CD4-positive, alpha-beta T cell treated with Interleukin-17A for 4 hours (primary cell): ENCODE data around the gene CEP85L.

Source experiments
- DNase-seq: peaks from one replicate; pipeline ENCODE4 v3.0.0-alpha.2; 2020; ENCODE audit warnings: mixed read lengths

The CEP85L gene

DNA sequence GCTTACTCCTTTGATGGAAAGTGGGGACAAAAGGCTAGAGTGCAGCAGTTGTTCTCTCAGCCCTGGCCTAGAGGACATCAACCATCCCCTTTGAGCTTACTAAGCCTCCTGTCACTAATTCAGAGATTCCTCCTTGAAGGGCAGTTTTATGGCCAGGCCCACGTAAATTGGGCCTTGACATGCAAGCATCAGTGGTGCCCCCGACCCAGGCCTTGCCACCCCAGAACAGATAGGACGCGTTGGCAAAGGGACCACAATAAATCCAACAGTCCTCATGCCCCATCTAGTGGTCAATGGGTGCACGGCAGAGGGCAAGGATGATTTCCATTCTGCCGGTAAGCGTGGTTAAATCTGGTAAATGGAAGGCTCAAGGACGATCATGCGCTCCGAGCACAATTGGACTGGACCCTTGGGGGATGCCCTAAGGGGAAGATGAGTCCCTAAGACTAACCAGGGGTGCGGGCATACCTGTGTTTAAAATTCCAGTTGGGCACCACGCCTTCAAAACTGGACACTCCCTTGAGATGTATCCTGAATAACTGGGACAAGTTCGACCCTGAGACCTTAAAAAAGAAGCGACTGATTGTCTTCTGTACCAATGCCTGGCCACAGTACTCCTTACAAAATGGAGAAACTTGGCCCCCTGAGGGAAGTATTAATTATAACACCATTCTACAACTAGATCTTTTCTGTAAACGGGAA lies 32.6 kb downstream of the CEP85L start:
- peak; percentile 78 for DNase-seq

DNA sequence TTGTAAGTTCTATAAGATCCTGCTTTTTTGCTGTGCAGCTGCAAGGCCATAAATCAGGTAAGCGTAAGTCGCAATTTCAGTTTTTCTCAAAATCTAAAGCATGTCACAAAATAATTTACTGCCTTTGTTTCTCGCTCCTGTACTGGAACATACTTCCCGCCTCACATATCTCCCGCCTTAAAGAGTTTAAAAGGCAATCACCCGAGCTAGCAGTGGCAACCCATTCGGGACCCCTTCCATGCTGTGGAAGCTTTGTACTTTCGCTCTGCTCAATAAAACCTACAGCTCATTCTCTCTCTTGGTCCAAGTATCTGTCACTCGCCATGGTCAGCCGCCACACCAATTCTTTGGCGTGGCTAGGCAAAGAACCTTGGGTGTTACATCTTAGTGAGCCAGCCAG lies 34.0 kb downstream of the CEP85L start:
- no peak for DNase-seq

DNA sequence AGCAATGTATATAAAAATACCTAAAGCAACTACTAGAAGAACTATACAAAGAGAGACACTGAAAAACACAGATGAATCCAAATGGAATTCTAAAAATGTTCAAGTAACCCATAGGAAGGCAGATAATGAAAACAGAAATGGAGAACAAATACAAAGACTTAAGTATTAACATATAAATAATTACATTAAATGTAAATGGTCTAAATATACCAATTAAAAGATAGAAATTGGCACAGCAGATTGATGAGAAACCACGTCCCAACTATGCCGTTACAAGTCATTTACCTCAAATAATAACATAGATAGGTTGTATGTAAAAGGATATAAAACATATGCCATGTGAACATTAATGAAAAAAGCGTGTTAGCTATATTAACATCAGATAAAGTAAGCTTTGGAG lies 40.1 kb downstream of the CEP85L start:
- no peak for DNase-seq

DNA sequence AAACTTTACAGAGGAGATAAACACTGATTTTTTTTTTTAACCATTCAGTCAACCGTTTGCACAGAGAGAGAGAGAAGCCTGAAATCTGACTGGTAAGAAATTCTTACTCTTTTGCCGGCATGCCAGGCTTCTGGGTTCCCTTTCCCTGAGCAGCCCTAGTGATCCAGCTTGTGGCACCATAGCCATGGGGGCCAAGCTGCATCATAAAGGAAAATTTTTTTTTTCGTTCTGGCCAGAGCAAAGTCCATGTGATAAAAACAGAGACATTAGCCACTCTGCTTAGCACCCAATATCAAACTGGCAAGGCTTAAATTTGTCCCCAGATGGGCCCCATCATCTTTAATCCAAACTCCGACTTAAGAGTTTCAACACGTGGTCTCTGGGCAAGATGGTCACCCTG lies 44.5 kb downstream of the CEP85L start:
- DNase-seq, result no peak

DNA sequence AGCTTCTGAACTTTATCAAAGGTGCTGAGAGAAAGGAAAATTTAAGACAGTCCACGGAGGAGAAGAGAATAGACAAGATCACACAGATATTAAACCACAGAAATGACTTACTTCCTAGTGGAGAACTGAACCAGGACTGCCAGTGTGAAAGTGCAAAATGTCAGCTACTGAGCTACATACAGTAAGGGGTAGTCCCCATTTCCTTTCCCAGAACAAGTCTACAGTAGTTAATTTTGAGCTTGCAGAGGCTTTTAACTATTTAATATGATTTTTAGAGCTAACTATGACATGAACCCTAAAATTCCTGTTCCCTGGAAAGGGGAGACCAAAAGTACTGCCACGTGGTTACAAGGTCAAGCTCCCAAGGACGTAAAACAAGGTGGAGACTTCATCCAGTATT lies 45.1 kb downstream of the CEP85L start:
- DNase-seq, result no peak

DNA sequence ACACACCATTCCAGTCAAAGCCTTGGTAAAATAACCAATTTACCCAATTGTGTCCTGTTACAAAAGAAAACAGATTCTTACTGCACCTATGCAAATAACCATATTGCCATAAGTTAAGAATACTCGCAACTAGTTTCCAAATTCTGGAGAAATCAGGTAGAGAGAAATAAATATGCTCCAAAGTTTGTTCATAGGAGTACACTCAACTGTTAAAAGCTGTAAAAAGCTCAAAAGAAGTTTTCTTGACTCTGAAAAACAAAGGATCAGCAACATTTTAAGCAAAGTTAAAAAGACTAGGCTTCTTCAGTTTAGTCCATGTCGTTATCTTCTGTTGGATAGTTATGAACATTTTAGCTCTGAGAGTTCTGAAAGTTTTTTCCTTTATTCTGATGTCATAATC lies 48.0 kb downstream of the CEP85L start:
- no peak for DNase-seq

DNA sequence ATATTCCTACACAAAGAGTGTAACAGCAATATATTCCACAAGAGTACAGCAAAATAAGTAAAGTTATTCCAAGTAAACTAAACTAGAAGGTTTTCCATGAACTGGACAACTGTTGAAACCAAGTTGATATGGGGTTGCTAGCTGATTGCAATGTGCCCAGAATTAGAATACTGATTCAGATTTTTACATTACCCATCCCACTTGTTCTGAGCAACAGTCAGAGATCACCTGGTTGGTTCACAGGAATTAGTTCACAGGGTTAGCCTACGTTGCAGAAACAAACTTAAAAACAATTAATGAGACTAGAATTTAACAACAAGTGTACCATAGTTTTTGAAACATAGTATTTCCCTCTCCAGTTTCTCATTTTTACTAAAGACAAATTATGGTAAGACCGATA lies 49.1 kb downstream of the CEP85L start:
- no peak for DNase-seq

DNA sequence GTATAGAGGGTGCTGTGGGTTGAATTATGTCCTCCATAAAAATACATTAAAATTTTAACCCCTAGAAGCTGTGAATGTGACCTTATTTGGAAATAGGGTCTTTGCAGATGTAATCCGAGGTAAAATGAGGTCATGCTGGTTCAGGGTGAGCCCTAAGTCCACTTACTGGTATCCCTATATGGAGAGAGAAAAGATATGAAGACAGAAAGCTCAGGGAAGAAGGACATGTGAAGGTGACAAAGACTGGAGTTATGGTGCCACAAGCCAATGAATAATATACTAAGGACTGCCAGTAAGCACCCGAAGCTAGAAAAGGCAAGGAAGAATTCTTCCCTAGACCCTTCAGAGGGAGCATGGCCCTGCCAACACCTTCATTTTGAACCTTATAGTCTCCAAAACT lies 53.1 kb downstream of the CEP85L start:
- DNase-seq, result no peak

DNA sequence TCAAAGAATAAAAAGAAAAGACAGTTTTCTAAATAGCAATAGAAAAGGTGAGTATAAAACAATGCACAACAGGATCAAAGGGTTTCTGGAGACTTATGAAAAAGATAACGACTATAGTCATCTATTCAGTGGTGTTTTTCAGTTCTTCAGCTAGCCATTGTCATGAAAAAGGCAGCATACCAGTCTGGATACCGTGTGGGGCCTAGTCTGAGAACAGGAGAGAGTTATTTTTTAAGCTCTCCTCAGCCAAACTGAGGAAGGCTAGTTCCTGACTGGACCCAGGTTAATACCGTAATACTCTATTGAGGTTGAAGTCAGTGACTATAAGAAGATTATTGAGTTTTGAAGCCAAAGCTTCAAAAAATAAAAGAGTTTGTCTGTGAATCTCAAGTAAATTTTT lies 53.8 kb downstream of the CEP85L start:
- DNase-seq, result no peak

DNA sequence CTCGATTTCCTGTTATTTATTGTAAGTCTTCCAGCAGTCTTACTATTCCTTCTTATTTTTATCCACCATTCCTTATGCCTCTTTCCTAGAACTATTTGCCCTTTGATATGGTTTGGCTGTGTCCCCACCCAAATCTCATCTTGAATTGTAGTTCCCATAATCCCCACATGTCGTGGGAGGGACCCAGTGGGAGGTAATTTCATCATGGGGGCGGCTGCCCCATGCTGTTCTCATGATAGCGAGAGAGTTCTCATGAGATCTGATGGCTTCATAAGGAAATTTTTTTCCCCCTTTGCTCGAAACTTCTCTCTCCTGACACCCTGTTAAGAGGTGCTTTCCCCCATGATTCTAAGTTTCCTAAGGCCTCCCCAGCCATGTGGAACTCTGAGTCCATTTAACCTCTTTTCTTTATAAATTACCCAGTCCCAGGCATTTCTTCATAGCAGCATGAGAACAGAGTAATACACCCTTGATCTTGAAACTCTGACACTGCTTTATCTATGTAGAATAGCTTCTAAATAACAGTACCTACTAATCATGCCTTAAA lies 54.5 kb downstream of the CEP85L start:
- no peak for DNase-seq

DNA sequence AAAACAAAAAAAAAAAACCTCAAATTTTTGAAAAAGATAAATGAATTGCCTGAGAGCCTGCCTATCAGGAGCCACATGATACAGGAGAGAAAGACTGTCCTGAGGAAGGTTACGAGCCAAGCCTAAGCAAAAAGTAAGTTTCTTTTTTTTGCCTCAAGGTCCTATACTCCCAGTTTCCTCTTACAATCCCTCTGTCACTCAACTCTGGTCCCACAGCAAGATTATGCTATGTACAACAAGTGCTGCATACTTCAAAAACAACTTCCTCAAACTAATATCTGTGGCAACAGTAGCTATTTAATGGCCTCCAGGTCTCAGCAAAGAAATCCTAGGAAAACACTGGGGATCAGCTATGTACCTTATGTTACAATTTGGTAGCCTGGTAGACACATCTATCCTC lies 56.5 kb downstream of the CEP85L start:
- no peak for DNase-seq

DNA sequence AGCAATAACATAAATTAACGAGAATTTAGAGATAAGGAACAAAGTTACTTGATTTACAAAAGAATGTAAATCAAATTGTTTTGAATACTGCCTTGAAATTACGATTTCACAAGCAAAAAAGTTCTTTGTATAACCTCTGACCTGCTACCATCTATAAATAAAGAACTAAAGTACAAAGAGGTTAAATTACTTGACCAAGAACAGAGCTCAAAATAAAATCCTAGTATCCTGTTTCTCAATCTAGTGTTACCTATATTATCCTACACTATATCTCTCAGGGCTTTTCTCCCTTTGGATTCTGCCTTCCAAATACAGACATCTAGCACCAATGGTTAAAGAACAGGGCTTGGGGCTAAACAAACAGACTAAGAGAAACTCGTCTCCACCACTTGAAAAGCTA lies 59.5 kb downstream of the CEP85L start:
- no peak for DNase-seq

DNA sequence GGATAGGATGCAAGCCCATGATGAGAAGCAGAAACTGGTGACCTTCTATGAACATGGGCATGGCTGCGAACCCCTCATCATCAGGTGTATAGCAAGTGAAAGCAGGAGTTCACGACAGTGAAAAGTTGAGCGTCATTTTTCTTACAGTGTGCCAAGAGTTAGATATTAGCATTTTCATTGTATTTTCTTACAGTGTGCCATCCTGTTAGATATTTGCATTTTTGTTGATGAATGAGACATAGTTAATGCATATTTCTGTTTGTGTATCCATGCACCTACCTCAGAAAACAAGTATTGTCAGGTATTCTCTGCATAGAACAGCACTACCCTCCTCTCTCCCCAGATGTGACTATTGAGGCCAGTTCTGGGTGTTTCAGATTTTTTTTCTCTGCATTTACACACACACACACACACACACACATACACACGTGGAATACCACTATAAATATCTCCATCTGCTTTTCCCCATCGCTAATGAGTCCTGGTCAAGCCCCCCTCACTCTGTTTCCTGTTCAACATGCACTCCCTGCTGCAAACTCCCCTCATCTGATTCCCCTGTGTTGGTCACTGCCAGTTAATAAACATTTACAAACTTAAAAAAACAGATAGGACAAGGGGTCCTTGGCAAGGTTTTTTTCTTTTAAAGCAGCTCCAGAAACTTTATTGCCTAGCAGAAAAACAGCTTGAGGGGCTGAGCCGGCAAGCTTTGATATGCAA lies 61.6 kb downstream of the CEP85L start:
- no peak for DNase-seq

DNA sequence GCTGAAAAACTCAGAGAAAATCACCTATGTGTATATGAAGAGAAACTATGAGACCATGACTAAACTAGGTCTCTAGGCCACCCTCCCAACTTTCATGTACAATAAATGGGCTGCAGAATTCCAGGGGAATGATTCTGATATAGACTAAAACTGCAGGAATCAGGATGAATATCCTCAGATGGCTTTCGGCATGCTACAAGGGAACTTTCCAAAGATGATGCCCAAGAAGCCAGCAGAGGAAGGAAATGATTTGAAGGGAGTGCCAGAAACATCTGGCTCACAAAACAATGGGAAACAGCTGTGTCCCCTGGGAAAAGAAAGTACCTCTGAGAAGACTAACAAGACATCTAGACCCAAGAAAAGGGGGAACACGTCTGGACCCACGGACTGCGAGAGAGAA lies 62.2 kb downstream of the CEP85L start:
- DNase-seq, result no peak

DNA sequence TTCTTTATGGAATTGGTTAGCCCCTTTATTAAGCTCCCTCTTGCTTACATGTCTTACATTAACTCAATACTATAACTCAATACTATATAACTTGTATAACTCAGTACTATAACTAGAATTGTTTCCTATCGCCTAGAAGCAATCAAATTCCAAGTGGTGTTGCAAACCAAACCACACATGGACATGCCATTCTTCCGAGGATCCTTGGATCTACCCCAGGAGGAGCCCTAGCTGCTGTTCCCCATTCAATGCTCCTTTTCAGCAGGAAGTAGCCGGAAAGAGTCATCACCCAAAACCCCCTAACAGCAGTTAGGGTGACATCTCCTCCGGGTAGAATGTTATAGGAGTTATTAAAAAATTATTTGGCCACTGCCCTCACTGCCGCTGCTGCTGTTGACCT lies 62.8 kb downstream of the CEP85L start:
- no peak for DNase-seq

DNA sequence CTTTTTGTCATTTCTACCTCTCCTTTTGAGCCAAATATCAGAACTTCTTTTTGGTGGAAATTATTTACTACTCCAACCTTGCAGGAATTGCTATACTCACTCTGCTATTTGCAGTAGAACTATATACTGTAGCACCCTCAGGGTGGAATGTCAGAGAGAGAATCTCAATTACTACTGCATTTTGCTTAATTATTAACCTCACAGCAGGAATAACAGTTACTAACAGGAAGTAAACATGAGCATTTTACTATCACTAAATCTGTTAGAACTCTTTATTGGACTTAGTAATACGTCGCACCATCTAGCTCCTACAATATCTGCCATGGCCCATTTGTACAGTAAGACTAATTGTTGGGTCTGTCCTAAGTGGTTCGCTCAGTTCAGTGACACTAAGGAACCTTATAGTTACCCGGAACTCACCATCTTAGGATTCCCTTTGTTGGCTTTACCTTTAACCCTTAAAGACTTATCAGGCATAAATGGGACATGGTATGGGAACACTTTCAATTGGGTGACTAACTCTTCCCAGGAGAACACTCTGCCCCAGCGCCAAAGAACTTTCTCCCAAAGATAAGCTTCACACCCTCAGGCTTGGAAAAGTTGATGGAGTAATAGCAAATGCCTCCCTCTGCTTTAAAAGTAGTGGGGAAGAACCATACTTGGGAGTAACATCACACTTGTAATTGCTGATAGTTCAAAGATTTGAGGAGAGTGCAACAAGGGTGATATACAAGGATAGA lies 64.5 kb downstream of the CEP85L start:
- DNase-seq, result no peak

DNA sequence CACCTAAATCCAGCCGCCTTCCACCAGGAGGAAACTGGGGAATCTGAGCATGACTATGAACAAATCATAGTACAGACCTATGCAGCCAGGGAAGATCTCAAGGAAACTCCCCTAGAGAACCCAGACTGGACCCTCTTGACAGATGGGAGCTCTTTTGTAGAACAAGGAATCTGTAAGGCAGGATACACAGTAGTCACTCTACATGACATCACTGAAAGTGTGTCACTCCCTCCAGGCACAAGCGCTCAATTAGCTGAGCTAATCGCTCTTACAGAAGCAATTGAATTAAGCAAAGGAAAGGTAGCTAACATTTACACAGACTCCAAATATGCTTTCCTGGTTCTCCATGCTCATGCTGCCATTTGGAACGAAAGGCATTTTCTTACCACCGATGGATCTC lies 66.5 kb downstream of the CEP85L start:
- DNase-seq, result no peak

DNA sequence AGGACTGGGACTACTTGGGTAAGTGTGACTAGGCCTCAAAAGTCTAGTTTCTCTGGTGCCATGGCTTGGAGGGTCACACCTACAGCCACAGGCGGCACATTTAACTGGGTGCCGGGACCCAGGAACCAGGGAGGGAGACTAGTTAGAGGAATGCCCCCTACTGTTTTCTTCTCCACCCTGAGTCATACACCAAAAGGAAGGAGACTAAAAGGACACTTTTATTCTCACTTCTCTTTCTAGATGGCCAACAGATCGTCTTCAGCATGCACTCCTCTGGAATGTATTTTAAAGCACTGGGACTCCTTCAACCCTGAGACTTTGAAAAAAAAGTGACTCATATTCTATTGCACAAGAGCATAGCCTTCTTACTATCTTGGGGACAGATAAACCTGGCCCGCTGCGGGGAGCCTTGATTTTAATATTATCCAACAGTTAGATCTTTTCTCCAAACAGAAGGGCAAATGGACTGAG lies 69.9 kb downstream of the CEP85L start:
- no peak for DNase-seq

DNA sequence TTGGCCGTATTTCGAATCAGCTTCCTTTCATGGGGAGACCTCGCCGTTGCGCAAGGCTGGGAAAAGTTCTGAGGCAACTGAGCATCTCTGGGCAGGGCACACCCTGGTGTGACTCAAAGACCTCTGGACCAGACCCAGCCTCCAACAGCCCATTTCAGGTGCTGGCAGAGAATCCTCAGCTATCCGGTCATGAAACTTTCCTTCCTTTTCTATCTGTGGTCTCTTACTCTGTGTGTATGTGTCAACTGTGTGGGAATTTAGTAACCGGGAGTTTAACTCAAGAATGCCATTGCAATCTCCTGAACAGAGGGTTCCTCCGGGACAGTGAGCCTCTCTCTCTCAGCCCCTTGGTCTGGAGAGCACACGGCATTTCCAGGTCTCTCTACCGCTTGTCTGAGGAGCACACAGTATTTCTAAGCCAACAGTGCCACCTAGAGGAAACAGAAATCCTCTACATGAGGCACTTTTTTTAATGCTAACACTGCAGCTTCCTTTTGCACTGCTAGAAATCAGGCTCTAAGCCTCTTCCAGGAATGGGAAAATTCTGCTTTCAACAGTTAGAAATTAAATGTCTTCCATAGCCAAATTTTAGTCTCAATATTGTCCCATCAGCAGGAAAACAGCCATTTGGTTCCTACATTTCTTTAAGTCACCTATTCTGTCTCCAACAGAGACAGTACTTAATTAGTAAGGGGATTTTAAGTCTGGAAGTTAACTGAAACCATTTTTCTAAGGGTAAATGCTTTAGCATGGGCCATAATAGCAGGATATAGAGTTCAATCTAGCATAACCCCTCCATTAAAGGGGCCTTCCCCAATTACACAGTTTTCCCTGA lies 70.6 kb downstream of the CEP85L start:
- DNase-seq, result peak; percentile 30

DNA sequence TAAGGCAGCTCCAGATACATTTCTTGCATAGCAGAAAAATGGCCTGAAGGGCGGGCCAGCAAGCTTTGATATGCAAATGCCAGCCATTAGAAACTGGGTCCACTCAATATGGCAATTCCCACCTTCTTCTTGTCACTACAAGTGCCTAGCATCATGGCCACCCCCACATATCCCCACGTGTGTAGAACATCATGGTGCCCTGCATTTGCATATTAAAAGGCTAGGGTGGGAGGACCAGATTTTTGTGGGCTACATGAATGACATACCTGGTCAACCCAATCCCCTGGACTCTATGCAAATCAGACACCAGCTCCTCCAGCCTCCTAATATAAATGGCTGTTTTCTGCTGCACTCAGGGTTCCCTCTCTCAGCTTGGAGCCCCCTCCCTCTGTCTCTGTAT lies 71.6 kb downstream of the CEP85L start:
- no peak for DNase-seq

DNA sequence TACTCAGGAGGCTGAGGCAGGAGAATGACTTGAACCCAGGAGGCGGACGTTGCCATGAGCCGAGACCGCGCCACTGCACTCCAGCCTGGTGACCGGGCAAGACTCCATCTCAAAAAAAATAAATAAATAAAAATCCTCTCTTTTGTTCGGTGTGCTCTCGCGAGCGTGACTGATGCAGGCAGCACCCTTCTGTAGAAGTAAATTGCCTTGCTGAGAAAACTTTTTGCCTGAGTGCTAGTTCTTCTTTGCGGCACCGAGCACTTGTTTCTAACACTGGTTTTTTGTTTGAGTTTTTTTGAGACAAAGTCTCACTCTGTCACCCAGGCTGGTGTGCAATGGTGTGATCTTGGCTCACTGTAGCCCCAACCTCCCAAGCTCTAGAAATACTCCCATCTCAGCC lies 72.8 kb downstream of the CEP85L start:
- no peak for DNase-seq

DNA sequence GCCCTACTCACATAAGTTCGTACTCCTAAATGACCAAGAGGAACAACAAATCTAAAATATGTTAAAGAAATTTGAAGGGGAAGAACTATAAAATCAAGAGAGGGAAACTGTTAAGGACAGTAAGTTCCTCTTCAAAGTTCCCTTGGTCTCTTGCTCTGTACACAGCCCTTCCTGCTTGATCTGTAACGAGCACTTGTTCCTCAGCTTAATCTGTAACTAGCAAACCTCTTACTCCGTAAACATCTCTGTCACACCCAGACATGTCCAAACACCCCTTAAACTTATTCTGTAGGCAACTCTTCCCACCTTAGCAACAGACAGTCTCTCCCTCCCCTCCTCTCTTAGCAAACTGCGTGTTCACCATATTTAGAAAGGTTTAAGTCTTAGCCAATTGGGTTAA lies 73.4 kb downstream of the CEP85L start:
- DNase-seq, result no peak
